NCI-H69 (cell line): ENCODE results near the gene CELF2.
"Not testable (repeated sequence)": the region's sequence is repeated elsewhere in the genome, so short reads cannot be mapped to it uniquely, and the experiment has no call there.

ENCODE experiments used
- DNase-seq: peaks from one replicate; lab custom pipeline; 2025; lab: John Stamatoyannopoulos, UW

CELF2 gene

GRCh38 chr10:11097686-11098085 lies 80.0 kb downstream of the CELF2 start:
- no peak for DNase-seq

DNA sequence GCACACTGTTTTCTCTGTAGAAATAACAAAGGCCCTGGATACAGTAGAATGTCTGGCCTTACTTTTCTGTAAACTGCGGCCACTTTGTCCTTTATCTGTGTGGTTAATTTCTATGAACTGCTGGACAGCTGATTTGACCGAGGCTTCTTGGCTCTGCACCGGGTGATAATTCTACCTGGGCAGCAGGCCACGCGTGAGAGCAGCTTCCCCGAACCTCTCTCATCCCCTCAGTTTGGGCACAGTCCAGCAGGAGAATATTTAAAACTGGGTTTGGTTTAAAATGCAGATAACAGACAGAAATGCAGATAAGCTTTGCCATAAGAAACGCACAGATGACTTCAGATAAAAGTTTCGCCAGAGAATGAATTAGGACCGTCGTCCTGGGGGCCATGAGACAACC lies 81.0 kb downstream of the CELF2 start:
- DNase-seq, result no peak

DNA sequence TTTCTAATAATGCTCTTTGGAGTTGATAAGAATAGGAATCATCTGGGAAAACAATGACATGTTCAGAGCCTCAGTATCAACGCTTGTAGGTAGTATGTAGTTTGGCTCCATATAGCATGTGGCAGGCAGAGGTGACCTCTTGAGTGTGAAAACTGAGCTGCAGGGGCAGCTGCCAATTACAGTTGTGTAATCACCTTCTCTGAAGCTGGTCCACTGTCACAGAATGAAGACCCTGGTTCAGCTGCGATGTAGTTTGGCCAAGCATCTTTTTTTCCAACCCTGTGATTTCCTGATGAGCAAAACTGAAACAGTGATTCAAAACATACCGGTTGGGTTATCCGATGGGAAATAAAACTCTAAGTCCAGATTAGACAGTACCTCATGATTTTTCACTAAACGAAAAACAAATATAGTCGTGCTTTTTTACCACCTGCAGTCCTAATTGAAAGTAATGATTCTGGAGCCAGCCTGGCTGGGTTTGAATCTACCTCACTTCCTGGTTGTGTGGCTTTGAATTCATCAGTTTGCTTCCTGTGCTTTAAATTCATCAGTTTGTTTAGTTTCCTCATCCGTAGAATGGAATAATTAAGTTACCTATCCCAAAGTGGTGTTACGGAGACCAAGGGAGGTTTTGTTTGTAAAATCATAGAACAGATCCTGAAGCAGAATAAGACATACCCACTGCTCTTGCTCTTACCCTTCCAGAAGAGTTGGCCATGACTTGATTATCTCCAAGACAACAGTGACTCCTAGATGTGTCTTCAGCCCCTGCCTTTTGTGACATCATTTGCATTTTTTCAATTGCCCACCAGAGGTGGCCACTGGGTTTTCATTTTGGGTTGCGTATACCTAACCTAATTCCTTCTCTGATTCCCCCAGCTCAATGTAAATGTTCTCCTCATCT lies 87.4 kb downstream of the CELF2 start:
- no peak for DNase-seq

DNA sequence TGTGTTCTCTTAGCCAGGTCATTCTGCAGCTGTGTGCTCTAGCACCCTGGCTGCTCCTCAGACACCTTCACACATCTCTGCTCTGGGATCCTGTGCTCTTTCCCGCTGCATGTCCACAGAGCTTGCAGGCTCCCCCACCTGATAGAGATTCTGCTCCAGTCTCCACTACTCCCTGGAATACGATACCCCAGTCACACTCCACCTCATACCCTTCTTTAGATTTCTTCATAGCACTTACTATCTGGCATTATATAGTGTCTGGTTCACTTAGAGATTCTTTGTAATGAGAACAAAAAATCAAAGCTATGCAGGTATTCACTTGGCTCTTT lies 88.0 kb downstream of the CELF2 start:
- DNase-seq, result no peak

DNA sequence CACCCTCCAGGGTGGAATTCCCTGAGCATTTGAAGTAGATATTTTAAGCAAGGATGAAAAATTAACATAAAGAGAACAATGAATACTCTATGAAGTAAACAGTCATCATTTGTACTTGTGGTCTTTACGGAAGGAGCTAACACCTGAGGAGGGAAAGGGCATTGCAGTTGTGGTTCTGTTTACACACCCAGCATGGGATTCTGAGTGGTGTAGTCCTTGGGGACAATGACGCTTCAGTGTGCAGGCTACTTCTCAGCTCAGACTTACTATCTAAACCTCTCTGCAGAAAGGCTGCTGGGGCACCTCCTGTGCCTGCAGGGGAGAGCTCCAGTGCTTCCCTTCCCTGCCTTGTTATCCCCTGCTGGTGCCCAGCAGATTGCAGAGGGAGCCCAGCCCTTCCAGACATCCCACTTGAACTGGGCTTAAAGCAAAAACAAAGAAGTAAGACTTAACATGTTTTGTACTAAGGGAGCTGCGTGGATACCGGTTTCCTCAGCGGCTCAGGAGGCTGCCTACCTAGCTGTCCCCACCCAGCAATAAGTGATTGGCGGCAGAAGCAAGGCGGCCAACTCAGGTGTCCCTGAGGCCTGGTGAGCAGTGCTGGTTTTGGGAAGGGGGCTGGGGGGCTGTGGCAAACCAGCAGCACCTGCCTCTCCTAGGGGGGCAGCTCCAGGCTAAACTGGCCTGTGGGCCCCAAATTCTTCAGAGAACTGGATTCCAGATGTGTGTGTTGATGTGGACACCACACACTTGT lies 89.1 kb downstream of the CELF2 start:
- peak; percentile 9 for DNase-seq

DNA sequence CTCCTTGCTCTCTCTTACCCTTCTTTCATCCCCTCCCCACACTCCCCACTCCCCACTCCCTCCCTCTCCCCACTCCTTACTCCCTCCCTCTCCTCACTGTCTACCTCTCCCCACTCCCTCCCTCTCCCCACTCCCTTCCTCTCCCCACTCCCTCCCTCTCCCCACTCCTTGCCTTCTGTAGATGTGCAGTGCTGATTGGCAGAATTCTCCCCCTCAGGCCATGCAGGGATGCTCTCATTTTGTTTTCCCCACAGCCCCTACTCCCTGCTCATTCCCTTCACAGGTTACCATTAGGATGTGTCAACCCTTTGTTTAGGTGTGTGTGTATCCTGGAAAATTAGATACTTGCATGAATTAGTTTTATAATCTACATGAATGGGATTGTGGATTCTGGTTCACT lies 90.3 kb downstream of the CELF2 start:
- DNase-seq, result peak; percentile 2

DNA sequence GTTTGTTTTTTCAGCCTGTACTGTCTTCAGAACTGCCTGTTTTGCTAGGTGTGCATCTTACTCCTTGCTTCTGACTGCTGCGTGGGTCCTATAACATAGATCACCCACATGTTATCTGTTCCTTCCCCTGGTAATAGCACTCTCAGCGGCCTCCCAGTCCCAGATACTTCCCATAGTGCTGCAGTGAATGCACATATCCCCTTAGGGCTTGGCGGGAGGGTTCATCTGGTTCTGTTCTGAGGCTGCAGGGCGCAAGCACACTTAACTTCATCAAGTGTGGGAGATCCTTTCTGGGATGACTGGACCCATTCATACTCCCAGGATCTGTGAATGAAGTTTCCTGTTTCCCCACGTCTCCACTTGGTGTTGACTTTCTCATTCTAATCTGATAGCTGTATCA lies 90.7 kb downstream of the CELF2 start:
- DNase-seq, result no peak

- no peak for DNase-seq
Measured at GRCh38 chr10:11109590-11109989, 91.9 kb downstream of the CELF2 start.

- no peak for DNase-seq
Measured at GRCh38 chr10:11110539-11110938, 92.9 kb downstream of the CELF2 start.

DNA sequence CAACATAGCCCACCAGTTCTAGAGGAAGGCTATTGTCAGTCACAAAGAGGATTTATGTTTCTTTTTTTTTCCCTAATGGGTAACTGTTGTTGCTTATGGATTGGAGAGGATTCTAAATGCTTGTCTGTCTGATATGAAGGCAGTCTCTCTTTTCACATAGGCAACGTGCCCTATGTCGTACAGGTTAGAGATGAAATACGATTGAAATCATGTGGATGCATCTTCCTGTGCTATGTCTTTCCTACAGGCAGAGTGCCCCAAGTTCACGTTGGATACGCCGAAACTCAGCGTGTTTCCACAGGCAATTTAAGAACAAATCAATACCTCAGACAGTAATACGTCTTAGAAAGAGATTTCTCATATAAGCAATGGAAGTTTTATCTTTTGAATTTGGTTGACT lies 93.8 kb downstream of the CELF2 start:
- DNase-seq, result no peak

DNA sequence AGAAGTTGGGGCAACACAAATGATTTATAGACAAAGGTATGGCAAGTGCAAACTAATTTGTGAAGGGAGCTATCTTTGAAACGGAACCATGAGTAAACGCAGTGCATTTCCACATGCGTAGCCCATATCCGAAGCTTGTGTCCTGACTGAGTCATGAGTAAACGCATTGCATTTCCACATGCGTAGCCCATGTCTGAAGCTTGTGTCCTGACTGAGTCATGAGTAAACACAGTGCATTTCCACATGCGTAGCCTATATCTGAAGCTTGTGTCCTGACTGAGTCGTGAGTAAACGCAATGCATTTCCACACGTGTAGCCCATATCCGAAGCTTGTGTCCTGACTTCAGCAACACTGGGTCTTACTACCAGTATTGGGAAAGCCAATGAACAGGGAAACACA lies 95.0 kb downstream of the CELF2 start:
- no peak for DNase-seq

DNA sequence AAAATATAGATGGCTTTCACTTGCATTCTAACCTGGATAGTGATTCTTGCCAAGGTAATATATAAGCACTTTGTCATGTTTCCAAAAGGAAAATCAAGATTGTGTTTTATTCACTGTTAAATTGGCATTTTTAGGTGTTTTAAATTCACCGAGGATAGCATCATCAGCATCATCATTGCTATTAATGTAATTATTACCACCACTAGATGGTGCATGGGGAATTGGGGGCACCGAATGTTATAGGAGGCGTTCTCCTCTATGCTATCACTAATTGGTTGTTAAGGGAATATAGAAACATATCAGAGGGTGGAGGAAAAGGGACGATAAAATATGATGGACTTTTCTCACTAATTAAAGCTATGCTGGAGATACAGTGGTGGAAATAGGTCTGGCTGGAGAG lies 95.5 kb downstream of the CELF2 start:
- no peak for DNase-seq

- no peak for DNase-seq
Measured at GRCh38 chr10:11114269-11114668, 96.6 kb downstream of the CELF2 start.

- DNase-seq, result no peak
Measured at GRCh38 chr10:11115337-11115736, 97.7 kb downstream of the CELF2 start.

- DNase-seq, result no peak
Measured at GRCh38 chr10:11116361-11116760, 98.7 kb downstream of the CELF2 start.

- DNase-seq, result no peak
Measured at GRCh38 chr10:11116817-11117216, 99.1 kb downstream of the CELF2 start.

GRCh38 chr10:11118686-11119085 lies 101.0 kb downstream of the CELF2 start:
- DNase-seq, result no peak

- DNase-seq, result no peak
Measured at GRCh38 chr10:11119843-11120242, 102.2 kb downstream of the CELF2 start.

DNA sequence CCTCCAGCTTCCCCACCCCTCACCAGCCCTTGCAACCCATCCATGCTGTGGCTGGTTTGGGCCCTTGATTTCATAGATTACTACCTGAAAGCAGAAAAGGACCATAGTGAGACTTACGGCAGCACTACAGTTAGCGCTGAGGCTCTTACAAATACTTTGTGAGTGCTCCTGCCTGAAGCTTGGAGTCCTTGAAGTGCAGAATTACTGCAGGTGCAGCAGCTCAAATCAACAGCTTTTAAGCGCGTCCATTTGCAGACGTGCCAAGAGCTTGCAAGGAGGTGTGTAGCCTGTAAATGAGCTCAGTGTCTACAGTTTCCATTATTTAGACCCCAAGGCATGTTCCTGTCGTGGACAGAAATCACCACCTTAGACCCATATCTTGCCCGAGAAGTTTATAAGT lies 103.0 kb downstream of the CELF2 start:
- no peak for DNase-seq

DNA sequence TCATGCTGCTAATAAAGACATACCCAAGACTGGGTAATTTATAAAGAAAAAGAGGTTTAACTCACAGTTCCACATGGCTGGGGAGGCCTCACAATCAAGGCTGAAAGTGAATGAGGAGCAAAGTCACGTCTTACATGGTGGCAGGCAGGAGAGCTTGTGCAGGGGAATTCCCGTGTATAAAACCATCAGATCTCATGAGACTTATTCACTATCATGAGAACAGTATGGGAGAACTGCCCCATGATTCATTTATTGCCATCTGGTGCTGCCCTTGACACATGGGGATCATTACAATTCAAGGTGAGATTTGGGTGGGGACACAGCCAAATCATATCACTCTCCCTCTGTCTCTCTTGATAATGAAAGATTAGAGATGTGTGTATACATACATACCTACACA lies 106.2 kb downstream of the CELF2 start:
- DNase-seq, result not testable (repeated sequence)

DNA sequence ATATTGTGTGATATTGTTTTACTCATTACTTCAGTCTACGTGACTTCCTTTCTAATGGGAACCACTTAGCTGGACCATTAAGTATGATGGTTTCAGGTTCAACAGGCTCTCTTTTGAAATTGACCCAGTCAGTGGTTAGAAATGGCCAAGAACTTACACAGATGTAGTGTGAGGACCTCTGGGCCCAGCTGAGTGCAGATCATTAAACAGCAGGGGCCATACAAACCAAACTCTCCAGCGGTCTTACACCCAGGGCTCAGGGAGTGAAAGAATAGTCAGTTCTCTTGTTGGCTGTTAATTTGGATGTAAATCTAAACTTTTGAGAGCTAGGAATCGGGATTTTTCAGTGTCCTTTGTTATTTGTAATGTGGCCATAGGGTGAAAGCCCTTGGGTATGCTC lies 107.3 kb downstream of the CELF2 start:
- DNase-seq, result no peak

DNA sequence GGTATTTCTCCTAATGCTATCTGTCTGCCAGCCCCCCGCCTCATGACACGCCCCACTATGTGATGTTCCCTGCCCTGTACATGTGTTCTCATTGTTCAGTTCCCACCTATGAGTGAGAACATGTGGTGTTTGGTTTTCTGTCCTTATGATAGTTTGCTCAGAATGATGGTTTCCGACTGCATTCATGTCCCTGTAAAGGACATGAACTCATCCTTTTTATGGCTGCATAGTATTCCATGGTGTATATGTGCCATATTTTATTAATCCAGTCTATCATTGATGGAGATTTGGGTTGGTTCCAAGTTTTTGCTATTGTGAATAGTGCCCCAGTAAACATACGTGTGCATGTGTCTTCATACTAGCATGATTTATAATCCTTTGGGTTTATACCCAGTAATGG lies 109.3 kb downstream of the CELF2 start:
- DNase-seq, result not testable (repeated sequence)

GRCh38 chr10:11131112-11131639 lies 113.5 kb downstream of the CELF2 start:
- DNase-seq, result no peak
